ENCODE measurements around the gene OVCA2.
"Not testable (repeated sequence)": the region's sequence is repeated elsewhere in the genome, so short reads cannot be mapped to it uniquely, and the experiment has no call there.

The OVCA2 gene

DNA sequence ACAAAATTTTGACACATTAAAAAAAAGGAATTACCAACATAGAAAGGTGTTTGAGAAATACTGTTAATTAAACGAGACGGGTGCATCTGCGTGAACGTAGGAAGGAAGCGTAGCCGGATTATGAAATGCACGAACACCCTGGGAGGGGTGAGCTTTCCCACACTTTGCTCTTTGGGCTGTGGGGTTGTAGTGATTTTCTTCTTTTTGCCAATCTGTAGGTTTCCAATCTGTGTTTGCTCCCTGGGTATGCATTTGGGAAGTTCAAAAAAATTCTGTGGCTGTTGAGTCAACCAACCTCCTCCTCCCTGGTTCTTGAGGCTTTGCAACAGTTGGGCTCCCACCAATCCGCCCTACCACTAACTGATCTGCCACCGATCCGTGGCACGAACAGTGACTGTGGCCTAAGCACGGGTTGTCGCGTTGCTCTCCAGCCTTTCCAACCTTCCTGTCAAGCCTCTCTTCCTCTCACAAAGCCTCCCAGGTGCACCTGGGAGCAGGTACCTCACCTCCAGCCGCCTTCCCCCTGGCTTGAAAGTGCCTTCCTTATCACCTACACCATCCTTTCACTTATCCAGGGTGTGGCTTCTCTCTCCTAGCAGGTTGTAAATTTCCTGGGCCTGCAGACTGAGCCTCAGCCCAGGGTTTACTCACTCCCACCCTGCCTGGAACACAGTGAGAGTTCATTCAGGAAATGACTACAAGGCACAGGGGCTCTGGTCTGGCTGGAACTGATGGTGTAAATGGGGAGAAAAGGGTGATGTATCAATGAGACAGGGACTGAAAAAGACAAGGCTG is 33.3 kb upstream of the OVCA2 start:
- Histone ChIP-seq H3K36me3 (ENCODE audit: control insufficient read depth in 4 of 4, insufficient read depth in 4 of 4, low read length in 3 of 4) (no peaks in the 10 kb centered on the region), H3K27me3 (replicated peaks in 2 of 5; ENCODE audit: control insufficient read depth in 4 of 5, insufficient read depth in 5 of 5, low read length in 4 of 5) (peaks cover 0 to 3% (median 0%) of the 10 kb centered on the region in 5 experiments), H3K9me3 (ENCODE audit: control extremely low read depth in 1 of 5, control insufficient read depth in 4 of 5, insufficient read depth in 2 of 5, low read depth in 1 of 5, low read length in 4 of 5) (peaks cover 0 to 5% (median 0%) of the 10 kb centered on the region in 5 experiments), H3K27ac (ENCODE audit: insufficient read depth in 1 of 2, low read depth in 1 of 2, low read length in 2 of 2, poor library complexity in 1 of 2, severe bottlenecking in 2 of 2) (no peak overlapping the region), H3K4me1 (ENCODE audit: control extremely low read depth in 1 of 4, control insufficient read depth in 4 of 4, insufficient read depth in 4 of 4, low read length in 3 of 4) (peaks cover 0 to 10% (median 3%) of the 10 kb centered on the region in 4 experiments), H3K4me3 (ENCODE audit: control insufficient read depth in 1 of 7, extremely low read depth in 1 of 7, insufficient read depth in 4 of 7, low read depth in 2 of 7, low read length in 6 of 7) (no peak overlapping the region)
- no peak for DNase-seq
- ChIA-PET POLR2A (no interaction called here), CTCF (no interaction called here)
- 87% methylated on average over 9 of the region's 15 CpGs for WGBS (ENCODE audit: insufficient coverage)

DNA sequence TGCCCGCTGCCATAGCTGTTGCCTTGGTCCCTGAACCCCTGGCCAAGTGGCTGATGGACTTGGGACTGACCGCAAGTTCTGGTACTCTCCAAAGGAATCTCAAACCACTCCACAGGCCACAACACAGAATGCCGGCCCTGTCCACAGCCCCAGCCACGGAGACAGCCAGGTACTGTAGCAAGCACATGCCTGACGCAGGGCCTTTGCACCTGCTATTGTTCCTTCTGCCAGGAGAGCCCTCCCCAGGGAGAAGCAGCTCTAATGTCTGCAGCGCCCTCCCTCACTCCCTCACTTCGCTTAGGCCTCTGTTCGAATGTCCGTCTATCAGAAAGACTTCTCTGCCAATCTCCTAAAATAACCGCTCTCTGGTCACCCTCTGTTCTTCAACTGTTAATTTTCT is 32.1 kb upstream of the OVCA2 start:
- H3K36me3 ChIP-seq (ENCODE audit: control insufficient read depth in 4 of 4, insufficient read depth in 4 of 4, low read length in 3 of 4), result no peaks in the 10 kb centered on the region
- DNase-seq, result no peak
- peaks cover 0 to 3% (median 0%) of the 10 kb centered on the region in 5 experiments for H3K27me3 ChIP-seq (replicated peaks in 2 of 5; ENCODE audit: control insufficient read depth in 4 of 5, insufficient read depth in 5 of 5, low read length in 4 of 5)
- 98% methylated on average over 10 of the region's 10 CpGs for WGBS (ENCODE audit: insufficient coverage)
- ChIA-PET POLR2A (interaction anchor here (0.6 kb wide), 1 partner anchor 46 kb away, joined by 3 read pairs; no protein-coding TSS in a partner anchor), CTCF (interaction anchor here (0.7 to 1.8 kb wide), 3 partner anchors 12 to 30 kb away, joined by 3 read pairs; no protein-coding TSS in a partner anchor)
- peaks cover 0 to 10% (median 3%) of the 10 kb centered on the region in 4 experiments for H3K4me1 ChIP-seq (ENCODE audit: control extremely low read depth in 1 of 4, control insufficient read depth in 4 of 4, insufficient read depth in 4 of 4, low read length in 3 of 4)
- H3K27ac ChIP-seq (ENCODE audit: insufficient read depth in 1 of 2, low read depth in 1 of 2, low read length in 2 of 2, poor library complexity in 1 of 2, severe bottlenecking in 2 of 2), result no peak overlapping the region
- H3K9me3 ChIP-seq (ENCODE audit: control extremely low read depth in 1 of 5, control insufficient read depth in 4 of 5, insufficient read depth in 2 of 5, low read depth in 1 of 5, low read length in 4 of 5), result peaks cover 0 to 5% (median 0%) of the 10 kb centered on the region in 5 experiments
- no peak overlapping the region for H3K4me3 ChIP-seq (ENCODE audit: control insufficient read depth in 1 of 7, extremely low read depth in 1 of 7, insufficient read depth in 4 of 7, low read depth in 2 of 7, low read length in 6 of 7)

DNA sequence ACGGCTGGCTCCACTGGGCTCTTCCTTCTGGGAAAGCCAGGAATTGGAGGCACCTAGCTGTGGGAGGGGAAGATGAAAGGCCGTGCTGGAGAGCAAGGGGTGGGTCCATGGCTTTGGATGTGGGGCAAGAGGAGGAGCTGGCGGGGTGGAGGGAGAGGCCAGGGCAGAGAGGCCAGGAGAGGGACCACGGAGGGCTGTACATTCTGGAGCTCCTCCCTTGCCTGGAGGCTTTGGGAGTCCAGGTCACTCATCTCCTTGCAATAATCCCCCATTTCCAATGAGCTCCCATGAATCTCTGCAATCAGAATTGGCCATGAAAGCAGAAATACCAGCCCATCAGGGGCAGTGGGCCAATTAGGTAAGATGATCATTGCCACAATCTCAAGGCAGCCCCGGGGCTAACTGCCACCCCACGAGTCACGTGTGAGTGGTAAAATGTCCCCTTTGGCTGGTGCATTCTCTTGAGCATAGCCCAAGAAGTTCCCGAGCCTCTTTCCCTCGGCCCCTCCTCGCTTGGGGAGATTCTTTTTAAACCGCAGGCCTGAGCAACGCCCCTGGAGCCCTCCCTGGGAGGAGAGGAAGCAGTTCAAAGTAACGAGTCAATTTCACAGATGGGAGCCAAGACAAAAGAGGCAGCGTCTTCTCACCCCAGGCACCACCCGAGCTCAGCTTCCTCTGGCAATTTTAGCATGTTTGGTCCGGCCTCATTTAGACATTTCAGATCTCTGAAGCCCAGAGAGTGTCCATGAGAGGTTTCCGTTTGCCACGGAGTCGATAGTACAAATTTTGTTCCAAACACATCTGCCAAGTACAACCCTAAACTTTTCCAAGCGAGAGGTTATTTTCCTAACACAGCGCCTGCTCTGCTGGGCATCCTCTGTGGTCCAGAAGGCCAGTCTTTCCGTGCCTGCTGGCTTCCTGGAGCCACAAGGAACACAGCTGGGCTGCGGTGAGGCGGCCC is 30.1 kb upstream of the OVCA2 start:
- Histone ChIP-seq H3K36me3 (ENCODE audit: control insufficient read depth in 4 of 4, insufficient read depth in 4 of 4, low read length in 3 of 4) (no peaks in the 10 kb centered on the region), H3K4me3 (ENCODE audit: control insufficient read depth in 1 of 7, extremely low read depth in 1 of 7, insufficient read depth in 4 of 7, low read depth in 2 of 7, low read length in 6 of 7) (peak overlapping the region in 2 of 7 experiments; percentile 15 to 27), H3K4me1 (ENCODE audit: control extremely low read depth in 1 of 4, control insufficient read depth in 4 of 4, insufficient read depth in 4 of 4, low read length in 3 of 4) (peaks cover 0 to 10% (median 3%) of the 10 kb centered on the region in 4 experiments), H3K27ac (ENCODE audit: insufficient read depth in 1 of 2, low read depth in 1 of 2, low read length in 2 of 2, poor library complexity in 1 of 2, severe bottlenecking in 2 of 2) (no peak overlapping the region), H3K27me3 (replicated peaks in 2 of 5; ENCODE audit: control insufficient read depth in 4 of 5, insufficient read depth in 5 of 5, low read length in 4 of 5) (peaks cover 0 to 3% (median 0%) of the 10 kb centered on the region in 5 experiments), H3K9me3 (ENCODE audit: control extremely low read depth in 1 of 5, control insufficient read depth in 4 of 5, insufficient read depth in 2 of 5, low read depth in 1 of 5, low read length in 4 of 5) (peaks cover 0 to 5% (median 0%) of the 10 kb centered on the region in 5 experiments)
- peak in 2 of 3 donors; percentile 26 to 42 for DNase-seq
- ChIA-PET CTCF (no interaction called here), POLR2A (interaction anchor here (0.6 kb wide), 1 partner anchor 172 kb away, joined by 3 read pairs; no protein-coding TSS in a partner anchor)
- 61% methylated on average over 23 of the region's 24 CpGs for WGBS (ENCODE audit: insufficient coverage)

DNA sequence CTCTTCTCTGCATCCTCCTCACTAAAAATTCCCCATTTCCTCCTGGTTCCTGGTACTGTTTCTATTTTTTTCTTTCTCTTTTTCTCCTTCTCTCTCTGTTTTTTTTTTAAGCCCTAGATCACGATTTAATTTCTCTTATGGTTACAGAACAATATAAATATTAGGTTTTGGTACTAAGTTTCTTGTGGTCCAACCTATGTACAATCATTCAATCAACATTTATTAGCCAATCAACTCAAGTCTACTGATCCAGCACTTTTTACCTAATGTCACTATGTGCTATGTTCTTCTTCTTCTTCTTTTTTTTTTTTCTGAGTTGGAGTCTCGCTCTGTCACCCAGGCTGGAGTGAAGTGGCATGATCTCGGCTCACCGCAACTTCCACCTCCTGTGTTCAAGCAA is 29.3 kb upstream of the OVCA2 start:
- peaks cover 0 to 10% (median 3%) of the 10 kb centered on the region in 4 experiments for H3K4me1 ChIP-seq (ENCODE audit: control extremely low read depth in 1 of 4, control insufficient read depth in 4 of 4, insufficient read depth in 4 of 4, low read length in 3 of 4)
- CTCF ChIA-PET, result no interaction called here
- peaks cover 0 to 3% (median 0%) of the 10 kb centered on the region in 5 experiments for H3K27me3 ChIP-seq (replicated peaks in 2 of 5; ENCODE audit: control insufficient read depth in 4 of 5, insufficient read depth in 5 of 5, low read length in 4 of 5)
- POLR2A ChIA-PET, result no interaction called here
- H3K27ac ChIP-seq (ENCODE audit: insufficient read depth in 1 of 2, low read depth in 1 of 2, low read length in 2 of 2, poor library complexity in 1 of 2, severe bottlenecking in 2 of 2), result no peak overlapping the region
- WGBS (ENCODE audit: insufficient coverage), result 100% methylated on average over 3 of the region's 4 CpGs
- H3K9me3 ChIP-seq (ENCODE audit: control extremely low read depth in 1 of 5, control insufficient read depth in 4 of 5, insufficient read depth in 2 of 5, low read depth in 1 of 5, low read length in 4 of 5), result peaks cover 0 to 5% (median 0%) of the 10 kb centered on the region in 5 experiments
- H3K4me3 ChIP-seq (ENCODE audit: control insufficient read depth in 1 of 7, extremely low read depth in 1 of 7, insufficient read depth in 4 of 7, low read depth in 2 of 7, low read length in 6 of 7), result no peak overlapping the region
- H3K36me3 ChIP-seq (ENCODE audit: control insufficient read depth in 4 of 4, insufficient read depth in 4 of 4, low read length in 3 of 4), result no peaks in the 10 kb centered on the region
- no peak for DNase-seq

DNA sequence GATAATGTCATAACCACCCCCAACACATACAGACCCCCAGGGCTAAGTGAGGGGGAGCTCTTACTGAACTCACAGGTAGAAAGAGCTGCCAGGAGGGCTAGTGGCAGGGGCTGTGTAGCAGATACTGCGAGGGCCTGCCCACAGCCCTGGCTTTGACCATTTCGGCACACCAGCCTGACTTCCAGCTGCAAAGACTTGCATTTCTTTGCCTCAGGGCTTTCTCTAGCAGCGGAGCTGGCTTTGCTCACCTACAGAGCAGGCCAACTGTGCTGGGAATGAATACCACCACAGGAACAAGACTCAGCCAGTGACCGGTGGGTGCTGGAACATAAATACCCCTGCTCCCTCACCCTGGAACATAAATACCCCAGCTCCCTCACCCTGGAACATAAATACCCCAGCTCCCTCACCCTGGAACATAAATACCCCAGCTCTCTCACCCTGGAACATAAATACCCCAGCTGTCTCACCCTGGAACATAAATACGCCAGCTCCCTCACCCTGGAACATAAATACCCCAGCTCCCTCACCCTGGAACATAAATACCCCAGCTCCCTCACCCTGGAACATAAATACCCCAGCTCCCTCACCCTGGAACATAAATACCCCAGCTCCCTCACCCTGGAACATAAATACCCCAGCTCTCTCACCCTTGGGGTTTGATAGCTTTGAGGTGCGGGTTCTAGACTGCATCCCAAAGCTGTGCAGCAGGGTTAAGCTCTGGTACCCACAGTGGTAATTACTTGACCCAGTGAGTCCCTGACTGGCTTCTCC is 28.4 kb upstream of the OVCA2 start:
- CTCF ChIA-PET, result interaction anchor here (1.2 to 1.3 kb wide), 2 partner anchors 9 to 14 kb away, joined by 4 read pairs; no protein-coding TSS in a partner anchor
- H3K9me3 ChIP-seq (ENCODE audit: control extremely low read depth in 1 of 5, control insufficient read depth in 4 of 5, insufficient read depth in 2 of 5, low read depth in 1 of 5, low read length in 4 of 5); POLR2A ChIA-PET; H3K27ac ChIP-seq (ENCODE audit: insufficient read depth in 1 of 2, low read depth in 1 of 2, low read length in 2 of 2, poor library complexity in 1 of 2, severe bottlenecking in 2 of 2); H3K4me3 ChIP-seq (ENCODE audit: control insufficient read depth in 1 of 7, extremely low read depth in 1 of 7, insufficient read depth in 4 of 7, low read depth in 2 of 7, low read length in 6 of 7); H3K36me3 ChIP-seq (ENCODE audit: control insufficient read depth in 4 of 4, insufficient read depth in 4 of 4, low read length in 3 of 4); H3K27me3 ChIP-seq (replicated peaks in 2 of 5; ENCODE audit: control insufficient read depth in 4 of 5, insufficient read depth in 5 of 5, low read length in 4 of 5); DNase-seq: not testable (repeated sequence)
- 94% methylated on average over 5 of the region's 6 CpGs for WGBS (ENCODE audit: insufficient coverage)
- H3K4me1 ChIP-seq (ENCODE audit: control extremely low read depth in 1 of 4, control insufficient read depth in 4 of 4, insufficient read depth in 4 of 4, low read length in 3 of 4), result peaks cover 0 to 10% (median 3%) of the 10 kb centered on the region in 4 experiments

DNA sequence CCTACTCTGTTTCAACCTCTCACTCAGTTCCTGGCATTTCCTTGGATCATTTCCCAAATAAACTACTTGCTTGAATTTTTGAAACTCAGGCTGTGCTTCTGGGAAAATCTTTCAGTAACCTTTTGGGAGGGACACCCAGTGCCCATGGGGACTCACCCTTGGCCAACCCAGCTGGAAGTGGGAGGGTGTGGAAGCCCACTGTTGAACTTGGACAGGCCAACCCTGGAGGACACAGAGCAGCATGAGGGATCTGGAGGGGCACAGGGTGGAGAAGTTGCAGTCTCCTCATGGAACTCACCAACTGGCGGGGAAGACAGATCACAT is 27.9 kb upstream of the OVCA2 start:
- Histone ChIP-seq H3K27ac (ENCODE audit: insufficient read depth in 1 of 2, low read depth in 1 of 2, low read length in 2 of 2, poor library complexity in 1 of 2, severe bottlenecking in 2 of 2) (no peak overlapping the region), H3K4me3 (ENCODE audit: control insufficient read depth in 1 of 7, extremely low read depth in 1 of 7, insufficient read depth in 4 of 7, low read depth in 2 of 7, low read length in 6 of 7) (no peak overlapping the region), H3K36me3 (ENCODE audit: control insufficient read depth in 4 of 4, insufficient read depth in 4 of 4, low read length in 3 of 4) (no peaks in the 10 kb centered on the region), H3K9me3 (ENCODE audit: control extremely low read depth in 1 of 5, control insufficient read depth in 4 of 5, insufficient read depth in 2 of 5, low read depth in 1 of 5, low read length in 4 of 5) (peaks cover 0 to 5% (median 0%) of the 10 kb centered on the region in 5 experiments), H3K4me1 (ENCODE audit: control extremely low read depth in 1 of 4, control insufficient read depth in 4 of 4, insufficient read depth in 4 of 4, low read length in 3 of 4) (peaks cover 0 to 10% (median 3%) of the 10 kb centered on the region in 4 experiments), H3K27me3 (replicated peaks in 2 of 5; ENCODE audit: control insufficient read depth in 4 of 5, insufficient read depth in 5 of 5, low read length in 4 of 5) (peaks cover 0 to 9% (median 0%) of the 10 kb centered on the region in 5 experiments)
- ChIA-PET CTCF (interaction anchor here (1.2 to 1.3 kb wide), 2 partner anchors 10 to 15 kb away, joined by 4 read pairs; no protein-coding TSS in a partner anchor), POLR2A (no interaction called here)
- no peak for DNase-seq
- WGBS (ENCODE audit: insufficient coverage), result 100% methylated on average over 1 of the region's 1 CpG

Measured in common myeloid progenitor, CD34-positive (primary cell).